Medulla oblongata (tissue), 1 donor: ENCODE results near the gene SLX9.
A peak's percentile ranks its signal among the peaks of the same experiment; 100 is the strongest.

ENCODE experiments used
- DNase-seq: peaks from one replicate; pipeline ENCODE4 v3.0.0-alpha.2; 2015; ENCODE audit errors: extremely low spot score

SLX9 gene

GRCh38 chr21:44947111-44947929 lies 7.5 kb downstream of the SLX9 start:
- DNase-seq = no peak

GRCh38 chr21:44947930-44948331 lies 8.1 kb downstream of the SLX9 start:
- no peak for DNase-seq

- no peak for DNase-seq
Measured at GRCh38 chr21:44948426-44949120, 8.7 kb downstream of the SLX9 start.

- no peak for DNase-seq
Measured at GRCh38 chr21:44949161-44949778, 9.4 kb downstream of the SLX9 start.

- peak; percentile 64 for DNase-seq
Measured at GRCh38 chr21:44949779-44950198, 10.0 kb downstream of the SLX9 start.

GRCh38 chr21:44950351-44950750 lies 10.5 kb downstream of the SLX9 start:
- DNase-seq = no peak

- no peak for DNase-seq
Measured at GRCh38 chr21:44951186-44951915, 11.5 kb downstream of the SLX9 start.

- no peak for DNase-seq
Measured at GRCh38 chr21:44952116-44952928, 12.5 kb downstream of the SLX9 start.

GRCh38 chr21:44952929-44953627 lies 13.2 kb downstream of the SLX9 start:
- DNase-seq = no peak

GRCh38 chr21:44953628-44954021 lies 13.8 kb downstream of the SLX9 start:
- no peak for DNase-seq

- DNase-seq = no peak
Measured at GRCh38 chr21:44954281-44954771, 14.5 kb downstream of the SLX9 start.

GRCh38 chr21:44955141-44955797 lies 15.4 kb downstream of the SLX9 start:
- no peak for DNase-seq

- DNase-seq = no peak
Measured at GRCh38 chr21:44955798-44956175, 16.0 kb downstream of the SLX9 start.

- DNase-seq = no peak
Measured at GRCh38 chr21:44956356-44957046, 16.7 kb downstream of the SLX9 start.

GRCh38 chr21:44957047-44957831 lies 17.4 kb downstream of the SLX9 start:
- DNase-seq = no peak

- no peak for DNase-seq
Measured at GRCh38 chr21:44957901-44958451, 18.1 kb downstream of the SLX9 start.

GRCh38 chr21:44958471-44959191 lies 18.8 kb downstream of the SLX9 start:
- DNase-seq = no peak
